Activated naive CD4-positive, alpha-beta T cell treated with Interleukin-2 at 50 U/mL for 16 hours (primary cell): ENCODE measurements around the gene VWA7.
A peak's percentile ranks its signal among the peaks of the same experiment; 100 is the strongest.

Source experiments
- DNase-seq: peaks from one replicate; pipeline ENCODE4 v3.0.0-alpha.2; 2020

VWA7 gene

DNA sequence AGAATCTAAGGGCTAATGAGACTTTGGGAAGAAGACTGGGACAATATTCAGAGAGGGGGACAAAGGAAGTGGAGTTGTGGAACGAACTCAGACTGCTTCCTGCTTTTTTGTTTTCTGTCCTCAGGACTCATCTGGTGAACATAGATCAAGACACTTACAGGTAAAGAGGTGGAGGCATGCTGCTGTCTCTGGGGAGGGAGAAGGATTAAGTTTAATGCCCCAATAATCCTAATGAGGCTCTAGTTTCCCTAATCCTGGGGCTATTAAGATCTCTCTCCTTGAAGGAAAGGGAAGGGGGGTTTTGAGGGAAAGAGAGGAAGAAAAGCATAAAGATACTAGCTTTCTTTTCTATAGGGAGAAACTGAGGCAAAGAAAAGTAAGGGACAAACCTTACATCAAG, 32.7 kb downstream of the VWA7 start:
- DNase-seq: no peak

DNA sequence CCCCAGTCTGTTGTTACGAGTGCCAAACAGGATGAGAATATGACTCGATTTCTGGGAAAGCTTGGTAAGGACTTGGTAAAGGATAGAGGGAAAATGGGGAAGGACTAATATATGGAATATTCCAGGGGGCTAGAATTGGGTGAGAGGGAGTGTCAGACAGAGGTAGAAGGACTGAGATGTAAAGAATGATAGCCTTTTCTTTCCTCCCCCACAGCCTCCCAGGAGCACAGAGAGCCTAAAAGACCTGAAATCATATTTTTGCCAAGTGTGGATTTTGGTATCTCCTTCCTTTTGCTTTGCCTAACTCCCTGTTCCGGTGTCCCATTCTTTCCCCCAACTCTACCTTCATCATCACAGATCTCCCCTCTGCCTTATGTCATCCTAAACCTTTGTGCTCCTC, 34.2 kb downstream of the VWA7 start:
- no peak for DNase-seq

DNA sequence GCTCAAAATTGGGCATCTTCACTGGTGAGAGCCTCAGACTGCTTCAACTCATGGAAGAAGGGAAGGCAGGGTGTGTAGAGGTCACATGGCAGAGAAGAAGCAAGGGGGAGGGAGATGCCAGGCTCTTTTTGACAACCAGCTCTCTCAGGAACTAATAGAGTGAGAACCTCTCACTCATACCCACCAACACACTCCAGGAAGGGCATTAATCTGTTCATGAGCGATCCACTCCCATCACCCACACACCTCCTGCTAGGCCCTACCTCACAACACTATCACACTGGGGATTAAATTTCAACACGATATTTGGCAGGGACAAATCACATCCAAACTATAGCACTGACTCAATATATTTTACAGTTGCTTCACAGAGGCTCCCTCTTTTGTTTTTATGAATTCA, 35.3 kb downstream of the VWA7 start:
- DNase-seq: no peak

DNA sequence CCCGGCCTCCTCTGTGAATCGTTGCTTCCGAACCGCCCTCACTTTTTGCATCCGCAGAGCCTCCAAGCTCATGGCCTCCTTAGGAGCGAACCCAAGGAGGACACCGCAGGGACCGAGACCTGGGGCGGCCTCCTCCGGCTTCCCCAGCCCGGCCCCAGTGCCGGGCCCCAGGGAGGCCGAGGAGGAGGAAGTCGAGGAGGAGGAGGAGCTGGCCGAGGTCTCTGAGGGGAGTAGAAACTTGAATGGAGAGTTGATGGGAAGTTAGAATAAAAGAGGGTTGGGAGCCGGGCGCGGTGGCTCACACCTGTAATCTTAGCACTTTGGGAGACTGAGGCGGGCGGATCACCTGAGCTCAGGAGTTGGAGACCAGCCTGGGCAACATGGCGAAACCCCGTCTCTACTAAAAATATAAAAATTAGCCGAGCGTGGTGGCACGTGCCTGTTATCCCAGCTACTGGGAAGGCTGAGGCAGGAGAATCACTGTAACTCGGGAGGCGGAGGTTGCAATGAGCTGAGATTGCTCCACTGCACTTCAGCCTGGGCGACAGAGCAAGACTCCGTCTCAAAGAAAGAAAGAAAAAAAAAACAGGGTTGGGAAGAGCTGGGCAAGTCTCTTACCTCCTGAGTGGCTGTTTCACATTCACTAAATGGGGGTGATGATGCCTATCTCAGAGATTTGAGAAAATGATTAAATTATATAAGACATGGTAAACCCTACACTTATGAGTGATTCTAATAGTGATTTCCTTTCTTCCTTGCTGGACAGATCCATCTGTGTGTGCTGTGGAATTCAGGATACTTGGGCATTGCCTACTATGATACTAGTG, 36.5 kb downstream of the VWA7 start:
- DNase-seq: no peak

DNA sequence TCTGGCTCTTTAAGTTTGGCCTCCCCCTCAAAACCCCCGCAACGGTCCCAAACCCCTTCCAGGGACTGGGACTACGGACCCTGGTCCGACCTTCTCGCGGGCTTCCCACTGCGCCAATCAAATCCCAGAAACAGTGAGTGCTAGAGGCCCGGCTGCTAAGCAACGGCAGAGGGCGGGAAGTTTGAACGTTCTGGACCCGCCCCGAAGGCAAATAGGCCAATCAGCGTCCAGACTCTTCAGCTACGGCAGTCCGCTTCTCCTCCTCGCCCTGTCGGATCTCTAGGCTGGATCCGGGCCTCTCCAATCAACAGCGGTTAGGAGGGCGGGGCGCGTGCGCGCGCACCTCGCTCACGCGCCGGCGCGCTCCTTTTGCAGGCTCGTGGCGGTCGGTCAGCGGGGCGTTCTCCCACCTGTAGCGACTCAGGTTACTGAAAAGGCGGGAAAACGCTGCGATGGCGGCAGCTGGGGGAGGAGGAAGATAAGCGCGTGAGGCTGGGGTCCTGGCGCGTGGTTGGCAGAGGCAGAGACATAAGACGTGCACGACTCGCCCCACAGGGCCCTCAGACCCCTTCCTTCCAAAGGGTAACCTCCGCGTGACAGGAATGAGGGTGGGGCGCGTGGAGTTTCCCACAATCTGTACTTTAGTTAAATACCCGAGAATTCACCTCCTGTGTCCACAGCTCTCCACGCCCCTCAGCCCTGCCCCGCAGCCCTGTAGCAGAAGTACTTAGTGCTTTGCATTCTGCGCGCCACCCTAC, 37.3 kb downstream of the VWA7 start, which contains the start of gene MSH5:
MSH5 (plus strand) TSS at position 367 of the 758 bp plus-strand sequence. CDS start 462 bp downstream, outside the sequence.
- DNase-seq: peak; percentile 96

DNA sequence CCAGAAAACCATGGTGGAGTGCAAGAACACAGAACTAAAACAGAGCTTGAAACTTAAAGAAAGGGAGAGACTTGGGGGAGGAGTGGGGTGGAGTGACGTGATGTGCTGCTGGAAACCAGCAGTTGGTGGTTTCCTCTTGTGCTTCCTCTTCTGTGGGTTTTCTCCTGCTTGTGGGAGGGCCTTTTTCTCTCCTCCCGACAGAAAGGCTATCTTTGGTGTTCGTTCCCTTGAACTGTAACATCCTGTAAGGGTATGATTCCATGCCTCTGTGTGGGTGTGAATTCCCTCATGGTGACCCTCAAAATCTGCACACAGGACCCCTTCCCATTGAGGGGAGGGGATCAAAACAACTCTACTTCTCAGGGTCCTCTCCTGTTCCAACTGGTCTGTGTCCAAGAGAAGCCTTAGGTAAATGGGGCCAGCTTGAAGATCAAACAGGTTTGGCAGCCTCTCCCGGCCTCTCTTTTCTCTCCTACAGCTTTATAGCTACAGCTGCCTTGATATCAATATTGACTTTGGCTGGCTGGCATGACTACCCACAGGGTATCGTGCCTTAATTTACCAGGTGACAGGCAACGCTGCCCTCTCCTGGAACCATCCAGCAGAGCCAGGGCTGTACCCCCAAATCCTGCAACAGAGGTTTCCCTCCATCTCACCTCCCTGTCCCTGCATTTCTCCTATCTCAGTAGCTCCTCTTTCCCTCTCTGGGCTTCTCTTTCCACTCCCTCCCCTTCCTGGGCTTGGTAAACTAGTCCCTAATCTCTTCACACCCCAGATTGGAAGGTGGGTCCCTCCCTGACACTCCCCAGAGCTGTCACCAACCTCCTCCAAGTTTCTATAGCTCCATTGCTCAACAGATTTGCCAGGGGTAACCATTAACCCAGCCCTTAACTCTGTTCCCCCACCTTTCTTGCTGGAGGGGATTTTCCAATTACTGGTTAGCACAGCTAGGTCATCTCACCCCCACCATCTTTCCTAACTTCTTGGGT, 38.8 kb downstream of the VWA7 start:
- peak; percentile 62 for DNase-seq

DNA sequence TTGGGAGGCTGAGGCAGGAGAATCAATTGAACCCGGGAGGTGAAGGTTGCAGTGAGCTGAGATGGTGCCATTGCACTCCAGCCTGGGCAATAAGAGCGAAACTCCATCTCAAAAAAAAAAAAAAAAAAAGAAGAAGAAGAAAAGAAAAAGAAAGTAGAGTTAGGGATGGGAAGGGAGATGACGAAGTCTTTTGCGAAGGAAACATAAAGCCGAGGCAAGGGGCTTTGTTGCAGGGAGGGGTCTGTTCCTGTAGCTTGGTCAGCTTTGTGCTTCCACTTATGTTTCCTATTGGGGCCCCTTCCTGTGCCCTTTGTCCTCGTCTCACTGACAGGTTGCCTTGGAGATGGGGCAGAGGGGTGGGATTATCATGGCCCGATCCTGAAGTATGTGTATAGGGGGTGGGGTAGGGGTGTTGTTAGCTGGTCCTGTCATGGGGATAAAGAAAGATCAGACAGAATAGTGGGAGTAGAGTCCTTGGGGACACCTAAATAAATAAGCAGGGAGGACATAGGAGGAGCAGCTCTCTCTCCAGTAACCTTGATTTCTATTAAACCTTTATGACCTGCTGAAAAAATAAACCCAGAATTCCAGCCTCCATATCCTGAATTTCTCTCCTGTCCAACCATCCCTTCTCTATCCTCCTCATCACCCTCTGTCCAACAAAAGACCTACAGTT, 39.7 kb downstream of the VWA7 start:
- DNase-seq: no peak

DNA sequence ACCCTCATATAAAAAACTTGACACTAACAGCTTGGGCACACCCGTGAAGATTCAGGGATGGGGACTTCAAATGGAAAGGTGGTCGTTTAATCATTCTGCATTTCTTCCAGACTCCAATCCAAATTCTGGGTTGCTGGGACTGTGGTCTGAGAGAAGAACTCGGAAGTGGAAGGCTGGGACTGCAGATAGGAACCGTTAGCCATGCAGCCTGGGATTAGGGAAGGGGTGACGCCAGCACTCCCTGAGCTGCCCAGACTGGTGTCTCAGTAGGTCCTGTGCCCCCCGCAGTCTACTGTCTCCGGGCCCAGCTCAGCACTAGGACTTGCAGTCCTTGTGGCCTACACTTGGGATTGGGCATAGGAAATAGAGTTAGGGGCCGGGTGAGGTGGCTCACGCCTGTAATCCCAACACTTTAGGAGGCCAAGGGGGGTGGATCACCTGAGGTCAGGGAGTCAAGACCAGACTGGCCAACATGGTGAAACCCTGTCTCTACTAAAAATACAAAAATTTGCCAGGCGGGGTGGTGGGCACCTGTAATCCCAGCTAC, 40.3 kb downstream of the VWA7 start:
- DNase-seq: no peak

DNA sequence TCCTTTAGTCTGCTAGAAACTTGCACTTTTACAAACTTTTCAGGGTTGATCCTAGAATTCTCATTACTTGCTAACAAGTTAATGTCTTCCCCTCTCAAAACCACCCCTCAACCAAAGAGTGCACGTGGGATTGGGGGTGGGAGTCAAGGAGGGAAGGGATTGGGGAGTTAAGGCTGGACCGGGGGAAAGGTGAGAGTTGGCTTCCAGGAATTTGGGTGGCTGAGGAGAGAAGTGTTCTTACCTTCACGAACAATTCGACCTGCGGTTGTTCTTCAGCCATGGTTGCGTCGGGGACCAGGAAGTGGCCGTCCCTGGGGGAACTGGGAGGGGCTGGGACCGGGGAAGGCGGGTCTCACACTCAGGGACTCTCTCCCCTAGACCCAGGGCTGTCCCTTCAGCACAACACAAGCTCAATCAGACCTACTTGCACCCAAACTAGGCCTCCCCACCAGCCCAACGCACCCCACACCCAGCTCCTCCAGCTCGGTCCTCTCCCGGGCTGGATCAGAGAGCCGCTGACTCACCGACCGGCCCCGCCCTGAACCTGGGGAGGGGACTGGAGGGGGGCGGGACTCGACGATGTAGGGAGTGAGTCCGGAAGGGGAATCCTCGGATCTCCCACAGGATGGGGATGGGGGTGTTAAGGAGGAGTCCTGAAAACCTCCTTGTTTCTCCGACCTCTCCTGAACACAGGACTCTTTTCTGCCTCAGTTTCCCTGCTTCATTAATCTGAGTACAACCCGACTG, 40.9 kb downstream of the VWA7 start, which contains the start of gene CLIC1:
CLIC1 (minus strand) TSS at position 510 of the 747 bp plus-strand sequence; CDS start at position 280, 230 bp downstream.
- peak; percentile 83 for DNase-seq

DNA sequence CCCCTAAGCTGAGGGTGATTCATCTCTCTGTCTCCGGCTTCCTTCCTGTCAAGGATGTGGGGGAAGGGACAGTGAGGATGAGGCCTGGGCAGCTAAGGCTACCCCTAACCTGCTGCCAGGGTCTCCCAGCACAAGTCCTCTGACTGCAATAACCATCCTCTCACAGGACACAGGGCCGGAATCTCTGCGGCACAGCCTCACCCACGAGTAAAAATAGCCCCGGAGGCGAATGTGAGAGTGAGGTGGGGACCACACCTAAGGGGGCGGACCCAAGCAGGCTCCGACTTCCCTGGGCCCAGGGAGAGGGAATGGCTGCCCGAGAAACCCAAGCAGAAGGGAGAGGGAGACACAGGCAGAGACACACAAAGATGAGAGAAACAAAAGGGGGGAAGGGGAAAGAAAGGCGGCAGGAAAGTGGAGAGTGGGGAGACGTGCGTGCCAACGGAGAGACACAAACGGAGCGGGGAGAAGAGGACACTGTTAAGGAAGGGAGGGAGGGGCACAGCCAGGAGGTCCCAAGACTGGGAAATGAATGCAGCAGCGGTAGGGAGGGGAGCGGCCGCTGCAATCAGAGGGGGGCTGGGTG, 42.2 kb downstream of the VWA7 start:
- DNase-seq: peak; percentile 60

DNA sequence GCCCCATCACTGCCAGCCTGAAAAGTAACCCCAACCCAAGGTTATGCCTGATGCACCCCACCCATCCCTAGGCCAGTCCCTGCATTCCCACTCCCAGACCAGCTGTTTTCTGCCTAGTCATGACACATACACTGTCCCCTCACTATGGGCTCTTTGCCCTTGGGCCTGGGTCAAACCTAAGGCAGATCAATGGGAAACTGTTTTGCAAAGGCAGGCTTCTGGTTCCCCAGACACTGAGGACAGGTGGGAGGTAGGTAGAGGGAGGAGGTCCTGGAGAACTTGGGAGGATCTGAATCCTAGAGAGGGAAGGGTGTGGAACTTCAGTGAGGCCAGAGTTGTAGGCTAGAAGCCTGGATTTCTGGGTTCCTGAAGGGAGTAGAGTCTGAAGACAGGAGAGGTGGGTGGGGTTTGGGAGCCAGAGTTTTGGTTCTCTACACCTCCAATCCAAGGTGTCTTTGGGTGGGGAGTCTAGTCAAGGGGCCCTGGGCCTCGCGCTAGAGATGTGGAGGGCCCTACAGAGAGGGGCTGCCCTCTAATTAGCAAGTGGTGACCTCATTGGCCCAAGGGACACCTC, 42.8 kb downstream of the VWA7 start:
- no peak for DNase-seq

DNA sequence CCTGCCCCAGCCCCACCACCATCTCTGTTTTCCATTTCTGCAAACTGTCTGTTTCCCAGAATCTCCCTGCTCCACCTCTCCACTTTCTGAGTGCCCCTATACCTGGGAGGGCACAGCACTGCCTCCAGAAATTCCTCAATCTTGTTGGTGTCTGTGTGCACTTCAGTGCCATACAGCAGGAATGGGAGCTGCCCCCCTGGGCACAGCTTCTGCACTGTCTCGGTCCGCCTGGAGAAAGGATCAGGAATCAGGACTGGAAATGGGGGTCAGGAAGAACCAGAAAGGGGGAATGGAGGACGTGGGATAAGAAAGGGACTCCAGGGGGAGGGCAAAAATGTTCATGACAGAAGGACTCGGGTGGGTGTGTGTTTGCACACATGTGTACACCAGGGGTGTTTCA, 43.4 kb downstream of the VWA7 start:
- no peak for DNase-seq

DNA sequence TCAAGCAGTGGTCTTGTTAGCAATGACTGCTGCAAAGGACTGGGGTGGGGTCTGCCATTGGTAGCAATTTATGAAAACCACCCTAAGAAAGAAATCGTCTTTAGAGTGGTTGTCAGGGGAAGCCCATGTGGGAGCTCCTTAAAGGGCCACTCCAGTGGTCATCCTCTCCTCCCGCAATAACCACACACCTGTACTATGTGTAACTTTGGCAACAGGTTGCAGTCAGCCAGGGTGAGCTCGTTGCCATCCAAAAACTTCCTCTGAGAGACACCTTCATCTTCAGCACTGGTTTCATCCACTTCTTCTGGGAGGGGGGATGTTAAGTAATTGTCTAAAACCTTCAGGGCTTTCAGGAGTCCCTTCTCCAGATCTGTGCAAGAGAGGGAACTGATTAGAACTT, 45.1 kb downstream of the VWA7 start:
- DNase-seq: no peak

DNA sequence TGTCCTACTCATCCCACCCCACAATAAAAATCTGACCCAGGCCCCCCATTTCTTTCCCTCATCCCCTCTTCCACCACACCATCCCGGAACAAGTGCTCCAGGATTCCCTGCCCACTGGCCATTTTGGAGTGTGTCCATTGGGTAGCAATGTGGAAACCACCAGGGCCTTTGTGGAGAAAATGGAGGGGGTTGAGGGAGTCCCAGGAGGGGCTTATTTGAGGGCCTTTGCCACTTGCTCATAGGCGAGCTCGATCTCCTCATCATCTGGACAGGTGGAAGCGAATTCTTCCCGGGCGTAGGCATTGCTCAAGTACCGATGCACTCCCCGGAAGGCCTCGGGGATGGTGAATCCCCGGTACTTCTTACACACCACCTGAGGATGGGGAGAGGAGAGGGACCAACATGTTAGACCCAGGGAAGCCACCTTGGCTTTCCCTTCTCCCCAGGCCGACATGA, 46.5 kb downstream of the VWA7 start:
- DNase-seq: no peak

DNA sequence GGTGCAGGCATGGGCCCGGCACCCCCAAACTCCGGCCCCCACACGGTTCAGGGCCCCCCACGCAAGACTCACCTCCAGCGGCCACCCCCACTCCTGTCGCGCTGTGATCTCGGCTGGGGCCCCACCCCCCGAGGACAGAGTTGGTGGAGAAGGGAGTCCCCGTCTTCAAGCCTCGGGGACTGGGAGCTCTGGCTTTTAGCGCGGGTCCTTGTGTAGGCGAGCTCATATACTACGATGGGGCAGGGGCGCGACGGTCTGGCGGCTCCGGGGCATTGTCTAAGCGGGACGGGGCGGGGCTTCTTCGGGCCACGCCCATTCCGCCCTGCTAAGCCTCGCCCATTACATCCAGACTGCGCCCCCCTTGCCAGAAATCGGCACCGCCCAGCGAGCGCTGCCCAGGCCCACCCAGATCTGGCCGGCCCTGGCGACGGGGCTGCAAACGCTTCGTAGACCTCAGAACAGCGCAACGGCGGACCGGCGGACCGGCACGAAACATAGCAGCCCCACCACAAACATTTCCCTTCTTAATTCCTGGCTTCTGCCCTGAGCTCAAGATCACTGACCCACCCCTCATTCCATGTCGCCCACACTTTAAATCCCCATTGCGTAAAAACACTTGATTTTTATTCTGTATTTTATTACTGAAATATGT, 47.0 kb downstream of the VWA7 start:
- DNase-seq: peak; percentile 60

DNA sequence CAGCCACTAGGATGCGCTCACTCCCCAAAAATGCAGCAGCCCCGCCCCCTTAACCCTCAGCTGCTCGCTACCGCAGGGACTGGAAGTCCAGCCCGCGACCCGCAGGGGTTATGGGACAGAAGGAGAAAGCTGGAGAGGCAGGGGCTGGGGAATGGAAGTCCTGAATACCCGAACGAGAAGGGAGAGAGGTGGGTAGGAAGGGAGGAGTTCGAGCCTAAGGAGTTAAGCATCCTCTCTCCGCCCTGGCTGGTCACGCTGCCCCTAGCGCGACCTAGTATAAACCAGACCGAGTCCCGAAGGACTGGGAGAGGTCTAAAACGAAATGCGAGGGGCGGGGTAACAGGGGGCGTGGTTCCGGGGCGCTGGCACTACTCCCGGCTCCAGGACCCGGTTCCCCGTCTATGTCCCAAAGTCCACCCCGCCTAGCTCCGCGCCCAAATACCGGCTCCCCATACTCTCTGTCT, 47.6 kb downstream of the VWA7 start:
- peak; percentile 80 for DNase-seq

DNA sequence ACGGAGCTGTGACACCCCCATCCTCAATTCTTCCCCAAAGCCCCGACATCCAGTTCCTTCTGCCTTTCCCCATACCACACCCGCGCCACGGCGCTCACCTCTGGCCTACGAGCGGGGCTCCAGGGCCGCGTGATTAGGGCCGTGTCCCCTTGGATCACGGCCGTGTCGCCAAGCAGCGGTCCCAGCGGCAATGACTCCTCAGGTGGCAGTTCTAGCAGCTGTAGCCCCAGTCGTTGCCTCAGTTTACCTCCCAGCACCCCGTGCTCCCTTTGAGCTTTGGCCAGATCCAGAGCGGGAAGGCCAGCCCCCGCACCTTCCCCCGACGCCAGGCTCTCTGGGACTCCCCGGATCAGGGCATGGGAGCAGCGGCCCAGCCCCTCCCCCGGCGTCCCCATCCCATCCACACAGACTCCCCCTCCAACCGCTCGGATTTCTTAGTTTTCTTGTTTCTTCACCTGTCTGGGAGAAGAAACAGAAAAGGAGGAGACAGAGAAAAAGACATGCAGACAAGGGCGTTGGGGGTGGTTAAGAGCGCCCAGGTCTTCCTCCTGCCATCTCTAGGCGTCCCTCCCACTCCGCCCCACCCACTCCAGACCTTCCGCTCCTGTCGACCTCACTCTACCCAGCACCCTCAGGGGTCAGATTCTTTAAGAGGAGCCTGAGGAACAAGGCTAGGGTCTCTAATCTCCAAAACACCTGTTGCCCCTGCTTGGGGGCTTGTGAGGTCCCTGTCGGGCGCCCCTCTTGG, 48.2 kb downstream of the VWA7 start, which contains the start of gene DDAH2:
DDAH2 (minus strand) TSS at position 533 of the 748 bp plus-strand sequence; CDS start at position 395, 138 bp downstream.
- DNase-seq: no peak
